HL-60/S4 treated with phorbol 12-myristate 13-acetate at 8.2 ng/mL for 4 days and 3 days (cell line): ENCODE data around the gene IFNL4.
"Not testable (repeated sequence)": the region's sequence is repeated elsewhere in the genome, so short reads cannot be mapped to it uniquely, and the experiment has no call there.

Experiments used
- in situ Hi-C: fragments of 300-500 bp; cut with MboI; formaldehyde crosslinking; loops from 2 replicates; pipeline ENCODE4 v1.15.0; 2022; ENCODE audit warnings: low sequenced_read_pairs

The IFNL4 gene

DNA sequence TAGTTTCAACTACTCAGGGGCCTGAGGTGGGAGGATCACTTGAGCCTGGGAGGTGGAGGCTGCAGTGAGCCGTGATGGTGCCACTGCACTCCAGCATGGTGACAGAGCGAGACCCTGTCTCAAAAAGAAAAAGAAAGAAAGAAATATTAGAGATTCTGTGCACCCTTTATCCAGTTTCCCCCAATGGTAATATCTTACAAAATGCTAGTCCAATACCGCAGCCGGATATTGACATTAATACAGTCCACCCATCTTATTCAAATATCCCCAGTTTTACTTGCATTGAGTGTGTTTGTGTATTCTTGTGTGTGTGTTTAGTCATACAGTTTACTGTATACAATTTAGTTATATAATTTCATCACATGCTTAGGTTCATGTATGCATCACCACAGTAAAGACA, 8.6 kb upstream of the IFNL4 start:
- in situ Hi-C loops, result no loop called here

DNA sequence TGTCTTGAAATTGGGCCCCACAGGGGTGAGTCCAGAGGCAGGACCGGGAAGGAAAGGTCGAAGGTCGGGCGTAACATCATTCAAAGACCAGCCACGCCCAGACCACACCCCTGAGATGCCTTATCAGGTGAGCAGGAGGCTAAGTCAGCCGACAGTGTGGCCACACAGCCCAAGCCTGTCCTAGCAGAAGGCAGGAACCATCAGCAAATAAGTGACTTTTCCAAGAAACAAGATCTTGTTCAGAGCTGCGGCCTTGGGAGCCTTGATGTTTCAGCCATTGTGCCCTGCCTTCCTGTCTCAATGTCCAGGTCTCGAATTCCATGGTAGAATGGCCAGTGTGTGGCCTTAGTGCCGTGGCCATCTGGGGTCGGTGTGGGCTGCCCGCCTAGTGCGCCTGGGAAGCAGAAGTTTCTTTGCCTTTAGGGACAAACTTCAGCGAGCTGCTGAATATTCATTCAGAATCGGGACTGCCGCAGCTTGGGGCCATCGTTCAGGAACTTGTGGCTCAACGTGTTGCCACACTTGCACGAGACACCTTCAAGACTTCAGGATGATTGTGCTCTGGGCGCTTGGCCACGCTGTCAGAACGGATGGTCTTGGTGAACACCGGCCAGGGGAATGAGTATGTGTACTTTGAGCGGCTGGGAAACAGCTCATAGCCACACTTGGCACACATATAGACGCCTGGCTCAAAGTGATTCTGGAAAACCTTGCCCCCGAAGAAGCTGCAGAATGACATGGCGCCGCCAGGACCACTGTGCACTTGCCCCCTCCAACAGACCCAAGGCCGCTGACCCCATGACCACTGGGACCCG, 6.1 kb upstream of the IFNL4 start:
- in situ Hi-C loops, result no loop called here

DNA sequence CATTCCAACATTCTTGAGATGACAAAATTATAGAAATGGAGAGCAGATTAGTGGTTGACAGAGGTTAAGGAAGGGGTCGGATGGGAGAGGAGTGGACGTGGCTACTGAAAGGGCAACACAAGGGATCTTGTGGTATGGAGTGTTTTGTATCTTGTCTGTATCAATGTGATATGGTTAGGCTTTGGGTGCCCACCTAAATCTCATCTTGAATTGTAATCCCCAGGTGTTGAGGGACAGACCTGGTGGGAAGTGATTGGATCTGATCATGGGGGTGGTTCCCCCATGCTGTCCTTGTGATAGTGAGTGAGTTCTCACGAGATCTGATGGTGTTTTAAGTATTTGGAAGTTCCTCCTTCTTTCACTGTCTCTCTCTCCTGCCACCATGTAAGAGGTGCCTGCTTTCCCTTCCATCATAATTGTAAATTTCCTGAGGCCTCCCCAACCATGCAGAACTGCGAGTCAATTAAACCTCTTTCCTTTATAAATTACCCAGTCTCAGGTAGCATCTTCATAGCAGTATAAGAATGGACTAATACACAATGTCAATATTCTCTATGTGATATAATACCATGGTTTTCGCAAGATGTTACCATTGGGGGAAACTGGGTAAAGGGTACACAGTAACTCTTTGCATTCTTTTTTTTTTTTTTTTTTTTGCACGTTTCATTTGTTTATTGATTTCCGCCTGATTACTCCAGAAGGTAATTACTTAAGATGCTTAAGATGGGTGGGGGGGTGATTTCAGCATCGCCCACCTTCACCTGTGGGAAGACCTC, 4.9 kb upstream of the IFNL4 start:
- in situ Hi-C loops, result no loop called here

DNA sequence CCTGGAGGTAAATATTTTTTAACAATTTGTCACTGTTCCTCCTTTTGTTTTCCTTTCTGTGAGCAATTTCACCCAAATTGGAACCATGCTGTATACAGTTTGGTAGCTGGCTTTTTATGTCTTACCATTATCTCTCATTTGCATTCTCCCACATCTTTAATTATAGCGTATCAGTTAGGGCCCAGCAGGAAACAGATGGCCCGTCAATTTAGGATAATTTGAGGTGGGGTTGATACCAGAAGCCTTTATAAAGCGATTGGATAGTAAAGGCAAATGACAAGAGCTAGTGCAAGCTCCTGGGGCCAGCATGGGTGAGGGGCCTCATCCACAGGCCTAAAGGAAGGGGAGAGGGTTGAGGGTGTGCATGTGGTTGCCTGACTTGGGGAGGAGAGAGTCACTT, 3.8 kb upstream of the IFNL4 start:
- in situ Hi-C loops, result no loop called here

DNA sequence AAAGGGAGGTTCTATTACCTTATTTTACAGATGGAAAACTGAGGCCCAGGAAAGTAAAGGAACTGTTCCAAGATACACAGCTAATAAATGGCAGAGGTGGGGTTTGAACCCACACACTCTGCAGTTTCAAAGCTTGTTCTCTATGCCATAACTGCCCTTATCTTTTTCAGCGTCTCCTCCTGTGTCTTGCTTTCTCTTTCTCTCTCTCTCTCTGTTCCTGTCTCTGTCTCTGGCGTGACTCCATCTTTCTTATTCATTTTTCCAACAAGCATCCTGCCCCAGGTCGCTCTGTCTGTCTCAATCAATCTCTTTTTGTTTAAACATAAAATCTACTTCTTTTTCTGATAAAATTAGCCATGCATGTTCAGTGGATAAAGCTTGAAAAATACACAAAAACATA, 3.2 kb upstream of the IFNL4 start:
- in situ Hi-C loops, result no loop called here

DNA sequence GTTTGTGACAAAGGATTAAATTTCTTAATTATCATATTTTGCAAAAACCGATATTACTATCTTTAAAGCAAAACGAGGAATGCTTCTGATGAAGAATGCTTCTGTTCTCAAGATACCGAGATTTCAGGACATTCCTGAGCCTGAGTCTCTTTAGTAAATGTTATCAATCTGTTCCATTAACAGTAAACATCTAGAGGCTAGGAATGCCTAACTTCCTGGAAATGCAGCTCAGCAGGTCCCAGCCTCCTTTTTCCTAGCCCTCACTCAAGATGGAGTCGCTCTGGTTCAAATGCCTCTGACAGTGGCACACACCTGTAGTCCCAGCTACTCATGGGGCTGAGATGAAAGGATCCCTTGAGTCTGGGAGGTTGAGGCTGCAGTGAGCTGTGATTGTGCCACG, 2.4 kb upstream of the IFNL4 start:
- in situ Hi-C loops, result no loop called here

DNA sequence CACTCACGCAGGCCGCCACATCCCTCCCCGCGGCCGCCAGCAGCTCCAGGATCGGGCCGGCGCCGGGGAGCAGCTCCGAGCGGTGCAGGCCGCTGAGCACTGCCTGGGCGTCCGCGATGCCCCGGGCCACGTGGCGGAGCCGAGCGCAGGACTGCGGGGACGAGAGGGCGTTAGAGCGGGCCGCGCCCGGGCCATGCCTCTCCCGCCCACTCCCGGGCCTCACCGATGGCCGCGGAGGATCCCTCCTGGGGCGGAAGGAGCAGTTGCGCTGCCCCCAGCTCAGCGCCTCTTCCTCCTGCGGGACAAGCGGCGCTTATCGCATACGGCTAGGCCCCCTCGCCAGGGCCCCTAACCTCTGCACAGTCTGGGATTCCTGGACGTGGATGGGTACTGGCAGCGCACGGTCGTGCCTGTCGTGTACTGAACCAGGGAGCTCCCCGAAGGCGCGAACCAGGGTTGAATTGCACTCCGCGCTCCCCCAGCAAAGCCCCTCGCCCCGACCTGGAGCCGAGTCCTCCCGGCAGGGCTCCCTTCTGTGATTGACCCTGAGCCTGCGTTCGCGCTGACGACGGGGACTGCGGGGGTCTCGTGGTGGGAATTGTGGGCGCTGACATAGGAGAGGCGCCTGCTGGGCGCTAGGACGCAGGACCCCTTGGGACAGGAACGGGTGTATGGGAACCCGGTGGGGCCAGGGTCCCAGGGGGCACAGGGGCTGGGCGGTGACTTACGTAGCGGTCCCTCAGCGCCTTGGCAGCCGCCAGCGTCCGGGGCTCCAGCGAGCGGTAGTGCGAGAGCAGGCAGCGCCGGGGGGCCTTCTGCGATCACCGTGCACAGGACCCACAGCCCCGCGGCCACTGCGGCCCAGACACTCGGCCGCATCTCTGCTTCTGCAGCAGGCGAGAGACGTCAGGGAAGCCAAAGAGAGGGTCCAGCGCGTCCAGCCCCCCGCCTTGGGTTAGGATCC, 673 bp downstream of the IFNL4 start:
- in situ Hi-C loops, result no loop called here

DNA sequence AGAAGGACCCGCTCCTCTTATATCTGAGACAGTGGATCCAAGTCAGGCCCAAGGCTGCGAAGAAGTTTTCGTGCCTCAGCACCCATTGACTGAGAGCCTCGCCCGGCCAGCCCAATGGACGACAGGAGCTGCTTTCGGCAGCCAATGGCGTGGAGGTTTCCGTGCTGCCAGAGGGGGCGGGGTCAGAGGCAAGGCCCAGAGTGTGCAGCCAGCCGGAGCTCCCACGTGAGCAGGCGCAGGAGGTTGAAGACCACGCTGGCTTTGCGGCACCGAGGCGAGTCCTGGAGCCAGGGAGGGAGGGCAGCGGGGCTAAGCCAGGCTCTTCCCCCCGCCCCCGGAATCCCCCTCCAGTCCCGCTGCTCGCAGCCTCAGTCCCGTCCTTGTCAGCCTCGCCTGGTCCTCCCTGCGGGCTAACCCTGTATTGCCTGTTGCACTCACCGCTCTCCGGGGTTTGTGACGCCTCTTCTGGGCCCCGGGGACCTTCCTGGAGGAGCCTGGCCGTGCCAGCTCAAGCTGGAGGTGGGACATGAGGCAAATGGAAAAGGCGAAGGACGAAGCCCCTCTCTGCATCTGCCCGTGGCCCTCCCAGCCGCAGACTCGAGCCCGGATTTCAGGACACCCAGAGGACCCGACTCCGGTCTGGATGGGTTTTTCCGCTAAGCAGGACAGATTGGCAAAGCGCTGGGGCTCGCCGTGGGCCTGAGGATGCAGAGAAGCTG, 1.5 kb downstream of the IFNL4 start:
- in situ Hi-C loops, result no loop called here

DNA sequence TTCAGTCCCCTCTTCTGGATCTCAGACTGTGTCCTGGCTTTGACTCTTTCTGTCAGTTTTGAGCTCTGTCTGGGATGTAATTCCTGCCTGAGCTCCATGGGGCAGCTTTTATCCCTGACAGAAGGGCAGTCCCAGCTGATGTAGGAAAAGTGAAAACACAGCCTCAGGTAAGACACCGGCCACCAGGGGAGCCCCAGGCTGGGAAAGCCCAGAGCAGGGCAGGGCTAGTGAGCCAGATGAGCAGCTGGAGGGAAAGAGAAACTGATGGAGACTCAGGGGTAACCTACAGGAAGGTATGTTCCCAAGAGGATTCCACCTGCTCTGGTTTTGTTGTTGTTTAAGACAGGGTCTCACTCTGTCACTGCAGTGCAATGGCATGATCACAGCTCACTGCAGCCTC, 3.5 kb downstream of the IFNL4 start:
- in situ Hi-C loops, result not testable (repeated sequence)

DNA sequence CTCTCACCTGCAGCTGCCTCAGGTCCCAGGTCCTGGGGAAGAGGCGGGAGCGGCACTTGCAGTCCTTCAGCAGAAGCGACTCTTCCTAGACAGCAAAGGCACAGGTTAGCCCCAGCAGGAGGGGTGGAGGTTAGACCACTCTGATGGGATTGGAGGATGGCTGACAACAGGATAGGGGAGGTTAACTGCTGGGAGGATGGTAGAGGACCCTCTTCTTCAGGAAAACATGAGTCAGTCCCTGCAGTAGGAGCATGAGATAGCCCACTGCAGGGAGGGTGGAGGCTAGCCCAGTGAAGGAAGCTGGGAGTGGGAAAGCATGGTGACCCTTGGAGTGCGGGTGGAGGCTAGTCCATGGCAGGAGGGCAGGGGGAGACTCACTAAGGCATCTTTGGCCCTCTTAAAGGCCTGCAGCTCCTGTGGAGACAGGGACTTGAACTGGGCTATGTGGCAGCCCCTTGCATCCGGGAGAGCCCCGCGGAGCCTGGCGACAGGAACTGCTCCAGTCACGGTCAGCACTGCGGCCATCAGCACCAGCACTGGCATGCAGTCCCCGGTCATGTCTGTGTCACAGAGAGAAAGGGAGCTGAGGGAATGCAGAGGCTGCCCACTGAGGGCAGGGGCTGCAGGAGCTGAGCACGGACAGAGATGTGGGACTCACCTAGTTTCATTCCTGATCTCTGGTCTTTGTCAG, 4.1 kb downstream of the IFNL4 start, which contains the start of gene IFNL3:
TSS of gene IFNL3 (minus strand) at position 597 of the 691 bp plus-strand sequence. CDS start at position 558, 39 bp downstream.
- in situ Hi-C loops, result not testable (repeated sequence)

DNA sequence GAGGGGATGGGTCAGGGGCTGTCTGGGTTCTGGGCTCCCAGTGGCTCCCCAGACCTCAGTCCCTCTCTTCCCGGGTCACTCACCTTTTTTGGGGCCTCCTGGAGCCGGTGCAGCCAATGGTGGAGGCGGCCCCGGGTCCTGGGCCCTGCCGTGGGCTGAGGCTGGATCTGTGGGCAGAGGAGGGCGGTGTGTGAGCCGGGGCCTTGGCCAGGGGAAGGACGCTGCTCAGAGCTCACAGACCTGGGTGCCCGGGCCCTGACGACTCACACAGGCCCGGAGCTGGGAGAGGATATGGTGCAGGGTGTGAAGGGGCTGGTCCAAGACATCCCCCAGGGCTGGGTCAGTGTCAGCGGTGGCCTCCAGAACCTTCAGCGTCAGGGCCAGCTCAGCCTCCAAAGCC, 4.9 kb downstream of the IFNL4 start:
- in situ Hi-C loops, result not testable (repeated sequence)

DNA sequence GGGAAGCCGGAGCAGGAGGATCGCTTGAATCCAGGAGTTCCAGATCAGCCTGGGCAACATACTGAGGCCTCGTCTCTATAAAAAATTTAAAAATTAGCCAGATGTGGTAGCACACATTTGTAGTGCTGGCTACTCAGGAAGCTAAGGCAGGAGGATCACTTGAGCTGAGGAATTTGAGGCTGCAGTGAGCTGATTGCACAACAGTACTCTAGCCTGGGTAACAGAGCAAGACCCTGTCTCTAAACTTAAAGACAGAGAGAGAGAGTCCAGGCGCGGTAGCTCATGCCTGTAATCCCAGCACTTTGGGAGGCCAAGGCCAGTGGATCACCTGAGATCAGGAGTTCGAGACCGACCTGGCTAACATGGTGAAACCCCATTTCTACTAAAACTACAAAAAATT, 8.2 kb downstream of the IFNL4 start:
- in situ Hi-C loops, result no loop called here

DNA sequence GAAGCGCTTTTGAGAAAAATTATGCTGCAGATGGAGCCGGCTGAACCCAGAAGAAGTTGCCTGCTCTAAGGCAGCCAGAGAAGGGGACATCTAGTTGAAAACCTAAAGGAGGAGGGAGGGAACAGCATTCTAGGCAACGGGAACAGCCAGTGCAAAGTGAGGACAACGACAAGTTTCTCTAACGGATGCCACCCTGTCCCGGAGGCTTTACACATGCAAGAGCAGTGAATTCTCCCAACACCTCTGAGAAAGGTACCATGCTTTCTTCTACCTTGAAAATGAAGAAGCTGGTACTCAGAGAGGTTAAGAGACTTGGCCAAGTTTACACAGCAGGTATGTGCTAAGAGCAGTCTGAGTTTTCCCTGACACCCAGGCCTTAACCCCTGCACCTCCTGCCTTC, 9.7 kb downstream of the IFNL4 start:
- in situ Hi-C loops, result no loop called here

DNA sequence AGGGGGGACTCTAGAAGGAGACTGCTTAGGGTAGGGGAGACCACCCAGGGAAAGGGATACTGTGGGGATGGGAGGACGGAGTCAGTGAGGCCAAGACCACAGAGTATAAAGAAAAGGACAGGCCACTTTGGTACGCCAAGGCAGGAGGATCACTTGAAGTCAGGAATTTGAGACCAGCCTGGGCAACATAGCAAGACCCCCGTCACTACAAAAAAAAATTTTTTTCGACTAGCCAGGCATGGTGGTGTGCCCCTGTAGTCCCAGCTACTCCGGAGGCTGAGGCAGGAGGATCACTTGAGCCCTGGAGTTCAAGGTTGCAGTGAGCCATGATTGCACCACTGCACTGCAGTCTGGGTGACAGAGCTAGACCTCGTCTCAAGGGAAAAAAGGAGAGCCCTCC, 10.4 kb downstream of the IFNL4 start:
- in situ Hi-C loops, result no loop called here

DNA sequence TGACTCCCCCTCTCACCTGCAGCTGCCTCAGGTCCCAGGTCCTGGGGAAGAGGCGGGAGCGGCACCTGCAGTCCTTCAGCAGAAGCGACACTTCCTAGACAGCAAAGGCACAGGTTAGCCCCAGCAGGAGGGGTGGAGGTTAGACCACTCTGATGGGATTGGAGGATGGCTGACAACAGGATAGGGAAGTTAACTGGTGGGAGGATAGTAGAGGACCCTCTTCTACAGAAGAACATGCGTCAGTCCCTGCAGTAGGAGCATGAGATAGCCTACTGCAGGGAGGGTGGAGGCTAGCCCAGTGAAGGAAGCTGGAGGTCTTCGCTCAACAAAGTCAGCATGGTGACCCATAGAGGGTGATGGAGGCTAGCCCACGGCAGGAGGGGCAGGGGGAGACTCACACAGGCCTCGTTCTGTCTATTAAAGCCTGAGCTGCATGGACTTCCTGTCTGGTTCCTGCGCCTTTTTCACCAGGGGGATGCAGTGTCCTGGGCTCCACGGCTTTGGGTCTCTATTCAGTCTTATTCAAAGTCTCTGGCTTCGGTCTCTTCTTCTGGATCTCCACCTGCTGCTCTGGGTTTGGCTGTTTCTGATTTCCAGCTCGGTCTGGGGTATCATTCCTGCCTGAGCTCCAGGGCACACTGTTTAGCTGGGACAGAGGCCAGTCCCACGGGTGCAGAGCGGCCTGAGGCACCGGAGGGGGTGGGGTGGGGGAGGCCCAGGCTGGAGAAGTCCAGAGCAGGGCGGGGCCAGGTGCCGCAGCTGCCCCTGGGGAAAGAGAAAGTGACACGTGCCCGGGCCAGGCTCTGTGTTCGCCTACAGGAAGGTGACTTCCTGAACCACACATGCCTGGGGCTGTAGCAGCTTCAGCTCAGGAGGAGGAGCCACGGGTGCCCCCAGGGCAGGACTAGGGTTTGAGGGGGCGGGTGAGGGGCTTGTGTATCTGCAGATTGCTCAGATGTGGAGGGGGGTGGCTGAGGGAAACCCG, 11.2 kb downstream of the IFNL4 start:
- in situ Hi-C loops, result no loop called here

DNA sequence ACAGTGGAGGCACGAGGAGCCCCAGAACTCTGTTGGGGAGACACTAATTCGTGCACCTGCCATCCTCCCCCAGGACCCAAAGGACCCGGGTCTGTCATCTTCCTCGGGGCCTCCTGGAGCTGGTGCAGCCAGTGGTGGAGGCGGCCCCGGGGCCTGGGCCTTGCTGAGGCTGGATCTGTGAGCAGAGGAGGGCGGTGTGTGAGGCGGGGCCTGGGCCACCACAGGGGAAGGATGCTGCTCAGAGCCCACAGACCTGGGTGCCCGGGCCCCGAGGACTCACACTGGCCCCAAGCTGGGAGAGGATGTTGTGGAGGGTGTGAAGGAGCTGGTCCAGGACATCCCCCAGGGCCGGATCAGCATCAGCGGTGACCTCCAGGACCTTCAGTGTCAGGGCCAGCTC, 12.1 kb downstream of the IFNL4 start:
- in situ Hi-C loops, result no loop called here

DNA sequence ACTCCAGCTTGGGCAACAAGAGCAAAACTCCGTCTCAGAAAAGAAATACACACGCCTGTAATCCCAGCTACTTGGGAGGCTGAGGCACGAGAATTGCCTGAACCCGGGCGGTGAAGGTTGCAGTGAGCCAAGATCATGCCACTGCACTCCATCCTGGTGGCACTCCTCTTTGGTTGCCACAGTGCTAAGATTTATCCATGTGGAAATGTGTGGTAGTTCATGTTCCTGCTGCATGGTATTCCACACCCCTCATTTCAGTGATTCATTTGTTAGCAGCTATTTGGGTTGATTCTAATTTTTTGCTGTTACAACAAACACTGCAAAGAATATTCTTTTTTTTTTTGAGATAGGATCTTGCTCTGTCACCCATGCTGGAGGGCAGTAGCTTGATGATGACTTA, 15.9 kb downstream of the IFNL4 start:
- in situ Hi-C loops, result no loop called here

DNA sequence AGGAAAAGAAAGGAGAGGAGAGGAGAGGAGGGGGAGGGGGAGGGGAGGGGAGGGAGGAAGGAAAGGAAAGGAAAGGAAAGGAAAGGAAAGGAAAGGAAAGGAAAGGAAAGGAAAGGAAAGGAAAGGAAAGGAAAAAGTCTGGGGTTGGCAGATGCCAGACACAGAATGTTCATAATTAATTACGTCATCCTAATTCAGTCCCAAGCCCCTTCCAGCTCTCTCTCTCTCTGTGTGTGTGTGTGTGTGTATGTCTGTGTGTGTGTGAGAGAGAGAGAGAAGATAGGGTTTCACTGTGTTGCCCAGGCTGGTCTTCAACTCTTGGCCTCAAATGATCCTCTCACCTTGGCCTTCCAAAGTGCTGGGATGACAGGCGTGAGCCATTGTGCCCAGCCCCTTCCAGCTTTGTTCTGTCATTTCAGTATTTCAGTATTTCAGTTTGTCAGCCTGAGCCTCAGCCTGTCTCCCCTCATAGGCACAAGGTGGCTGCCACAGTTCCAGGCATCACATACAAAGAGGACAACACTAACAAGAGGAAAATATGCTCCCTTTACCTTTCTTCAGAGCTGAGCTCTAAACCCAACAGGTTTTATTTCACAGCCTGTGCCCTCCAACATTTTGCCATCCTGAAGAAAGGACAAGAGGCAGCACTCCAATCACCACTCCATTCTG, 18.4 kb downstream of the IFNL4 start:
- in situ Hi-C loops, result no loop called here
